Heart left ventricle (tissue), 13 donors: ENCODE data around the gene SUSD2.

Experiments
- POLR2A ChIP-seq, 2 donors: fragments of 450-650 bp; IDR thresholded peaks; one replicate each; pipeline ENCODE4 v1.6.1; 2017; ENCODE audit warnings: antibody characterized with exemption in 2 of 2, mild to moderate bottlenecking in 2 of 2, moderate library complexity in 2 of 2
- TF ChIP-seq, protein P1 (sequence below), 12 donors: fragments of 200-600 bp; sonication (generic) in 4 of 12; IDR thresholded peaks; one replicate each; pipeline versions ENCODE4 v1.5.0 to v1.8.0; 2018 to 2022; ENCODE audit warnings: antibody characterized with exemption in 12 of 12, mild to moderate bottlenecking in 5 of 12
- donor health status: ischemic (EF 13 %, LVEDD 7.1; RV severe dilation, severe dysfunction).
- donor health status: DM: no; HTN: yes; CAD: no.
- donor health status: DM: no; HTN: no; CAD: no.
- donor health status: ischemic (EF 25% LVEDD 6.9; RV normal size, moderate dysfunction).
- donor health status: ischemic (EF 25% LVEDD 5.7; RV mildly dilated, moderate dysfunction).
- donor health status: ischemic (EF 35%, LVEDD 5.7; RV mildly dilated, moderate dysfunction).
- donor health status: nonischemic (EF 11% LVEDD 7.7; RV severe dilation, severe dysfunction).
- donor health status: DM: yes; HTN: yes; CAD: no.
- donor health status: PGD.
- donor health status: ischemic (EF 29% LVEDD 5.4; RV normal size, mild dysfunction).
- donor health status: nonischemic (EF 23%, LVEDD 6.1; RV moderate dilation, normal function).

DNA sequence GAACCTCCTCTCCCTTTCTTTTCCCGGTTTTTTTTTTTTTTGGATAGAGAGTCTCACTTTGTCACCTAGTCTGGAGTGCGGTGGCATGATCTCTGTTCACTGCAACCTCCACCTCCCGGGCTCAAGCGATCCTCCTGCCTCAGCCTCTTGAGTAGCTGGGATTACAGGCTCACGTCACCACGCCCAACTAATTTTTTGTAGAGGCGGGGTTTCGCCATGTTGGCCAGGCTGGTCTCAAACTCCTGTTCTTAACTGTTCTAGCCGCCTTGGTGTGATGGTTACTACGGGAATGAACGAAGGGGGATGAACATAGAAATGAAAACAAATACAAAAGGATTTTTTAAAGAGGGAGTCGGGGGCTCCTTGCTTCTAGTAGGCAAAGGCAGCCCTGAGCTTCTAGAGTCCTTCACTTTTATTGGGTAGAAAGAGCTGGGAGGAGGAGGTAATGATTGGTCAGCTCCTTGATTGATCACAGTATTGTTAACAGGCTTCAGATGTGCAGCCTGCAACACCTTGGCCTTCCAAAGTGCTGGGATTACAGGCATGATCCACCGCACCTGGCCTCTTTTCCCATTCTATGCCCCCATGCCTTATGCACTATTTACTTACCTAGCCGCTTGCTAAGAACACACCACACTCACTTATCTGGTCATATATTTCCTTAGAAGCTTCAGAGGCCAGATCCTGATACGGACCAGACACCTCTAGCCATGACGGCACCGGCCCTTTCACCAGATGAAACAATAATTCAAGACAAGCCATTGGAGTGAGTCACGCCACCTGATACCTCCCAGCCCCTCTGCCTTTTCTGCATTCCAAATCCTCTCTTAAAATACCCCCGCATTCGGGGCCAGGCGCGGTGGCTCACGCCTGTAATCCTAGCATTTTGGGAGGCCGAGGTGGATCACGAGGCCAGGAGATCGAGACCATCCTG lies 20.7 kb downstream of the SUSD2 start:
- TF ChIP-seq, protein P1, sequence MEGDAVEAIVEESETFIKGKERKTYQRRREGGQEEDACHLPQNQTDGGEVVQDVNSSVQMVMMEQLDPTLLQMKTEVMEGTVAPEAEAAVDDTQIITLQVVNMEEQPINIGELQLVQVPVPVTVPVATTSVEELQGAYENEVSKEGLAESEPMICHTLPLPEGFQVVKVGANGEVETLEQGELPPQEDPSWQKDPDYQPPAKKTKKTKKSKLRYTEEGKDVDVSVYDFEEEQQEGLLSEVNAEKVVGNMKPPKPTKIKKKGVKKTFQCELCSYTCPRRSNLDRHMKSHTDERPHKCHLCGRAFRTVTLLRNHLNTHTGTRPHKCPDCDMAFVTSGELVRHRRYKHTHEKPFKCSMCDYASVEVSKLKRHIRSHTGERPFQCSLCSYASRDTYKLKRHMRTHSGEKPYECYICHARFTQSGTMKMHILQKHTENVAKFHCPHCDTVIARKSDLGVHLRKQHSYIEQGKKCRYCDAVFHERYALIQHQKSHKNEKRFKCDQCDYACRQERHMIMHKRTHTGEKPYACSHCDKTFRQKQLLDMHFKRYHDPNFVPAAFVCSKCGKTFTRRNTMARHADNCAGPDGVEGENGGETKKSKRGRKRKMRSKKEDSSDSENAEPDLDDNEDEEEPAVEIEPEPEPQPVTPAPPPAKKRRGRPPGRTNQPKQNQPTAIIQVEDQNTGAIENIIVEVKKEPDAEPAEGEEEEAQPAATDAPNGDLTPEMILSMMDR (IDR thresholded peaks at IDR 0.05), result no peak
- TF ChIP-seq POLR2A (IDR thresholded peaks at IDR 0.05), result no peak
